Activated T-helper 9 cell treated with anti-CD3 and anti-CD28 coated beads, Interleukin-2, amount 50 U/mL, for 16 hours (primary cell): ENCODE data around the gene FGF1.

Source experiments
- DNase-seq: peaks from one replicate; pipeline ENCODE4 v3.0.0-alpha.2; 2020; ENCODE audit warnings: low read depth

Gene FGF1

GRCh38 chr5:142610176-142611001 lies 75.5 kb downstream of the FGF1 start:
- DNase-seq = no peak

GRCh38 chr5:142609142-142609541 lies 76.7 kb downstream of the FGF1 start:
- no peak for DNase-seq

GRCh38 chr5:142608081-142608480 lies 77.8 kb downstream of the FGF1 start:
- no peak for DNase-seq

DNA sequence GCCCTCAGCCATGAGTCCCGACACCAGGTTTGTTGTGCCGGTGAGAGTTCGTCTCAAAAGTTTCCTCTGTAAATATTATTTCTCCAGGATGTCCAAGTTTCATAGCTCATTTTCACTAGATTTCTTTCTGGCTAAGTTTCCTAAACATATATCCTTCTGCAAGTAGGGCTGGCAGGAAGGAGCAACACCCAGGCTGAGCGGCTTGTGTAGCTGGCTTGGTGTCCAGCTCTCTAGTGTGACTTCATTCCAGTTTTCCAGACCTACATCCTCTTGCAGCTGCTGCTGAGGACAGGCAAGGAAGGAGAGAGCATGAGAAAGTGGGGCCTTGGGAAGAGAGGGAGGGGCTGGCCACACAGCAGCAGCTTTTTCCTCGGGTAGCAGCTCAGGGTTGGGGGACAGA lies 80.3 kb downstream of the FGF1 start:
- no peak for DNase-seq

DNA sequence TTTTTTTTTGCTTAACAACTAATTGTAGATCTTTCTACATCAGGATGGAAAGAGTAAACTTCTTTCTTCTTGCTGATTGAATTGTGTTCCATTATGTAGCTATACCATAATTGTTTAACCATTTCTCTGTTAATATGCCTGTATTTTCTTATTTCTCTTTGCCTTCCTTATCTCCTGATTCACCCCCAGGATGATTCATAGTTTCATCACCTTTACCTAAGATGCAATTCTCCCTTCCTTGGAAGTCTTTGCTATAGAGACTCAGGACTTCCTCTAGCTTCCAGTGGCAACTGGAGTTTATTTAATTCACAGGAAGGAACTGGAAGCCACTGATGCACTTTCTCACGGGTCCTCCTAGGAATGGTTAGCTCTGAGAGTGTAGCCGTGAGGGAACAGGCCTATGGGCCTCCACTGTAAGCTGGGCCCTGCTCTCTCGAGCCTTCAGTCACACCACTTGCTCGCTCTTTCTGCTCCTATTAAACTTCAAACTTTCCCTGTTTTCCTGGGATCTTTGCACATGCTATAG lies 83.1 kb downstream of the FGF1 start:
- DNase-seq = no peak

DNA sequence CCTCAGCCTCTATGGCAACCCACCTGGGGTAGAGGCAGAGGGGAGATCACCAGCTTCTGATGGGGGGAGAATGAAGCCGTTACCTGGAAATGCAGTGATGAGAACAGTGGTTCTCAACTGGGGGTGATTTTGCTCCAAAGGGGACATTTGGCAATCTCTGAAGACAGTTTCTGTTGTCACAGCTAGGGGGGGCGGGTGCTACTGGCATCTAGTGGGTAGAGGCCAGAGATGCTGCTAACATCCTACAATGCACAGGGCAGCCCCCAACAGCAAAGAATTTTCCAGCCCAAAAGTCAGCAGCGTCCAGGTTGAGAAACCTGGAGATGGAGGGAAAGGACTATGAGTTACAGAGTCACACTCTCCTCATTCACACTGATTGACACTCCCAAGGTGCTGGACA lies 84.5 kb downstream of the FGF1 start:
- DNase-seq = no peak

- no peak for DNase-seq
These were observed 85.1 kb downstream of the FGF1 start for GRCh38 chr5:142600611-142601358.

DNA sequence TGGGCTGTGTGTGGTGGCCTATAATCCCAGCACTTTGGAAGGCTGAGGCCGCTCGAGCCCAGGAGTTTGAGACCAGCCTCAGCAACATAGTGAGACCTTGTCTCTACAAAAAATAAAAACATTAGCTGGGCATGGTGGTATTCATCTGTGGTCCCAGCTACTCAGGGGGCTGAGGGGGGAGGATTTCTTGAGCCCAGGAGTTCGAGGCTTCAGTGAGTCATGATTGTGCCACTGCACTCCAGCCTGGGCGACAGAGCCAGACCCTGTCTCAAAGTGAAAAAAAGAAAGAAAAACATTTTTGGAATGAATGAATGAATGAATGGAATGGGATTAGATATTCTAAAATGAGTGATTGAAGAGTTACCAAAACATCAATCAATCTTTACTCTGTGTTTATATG lies 85.8 kb downstream of the FGF1 start:
- no peak for DNase-seq

DNA sequence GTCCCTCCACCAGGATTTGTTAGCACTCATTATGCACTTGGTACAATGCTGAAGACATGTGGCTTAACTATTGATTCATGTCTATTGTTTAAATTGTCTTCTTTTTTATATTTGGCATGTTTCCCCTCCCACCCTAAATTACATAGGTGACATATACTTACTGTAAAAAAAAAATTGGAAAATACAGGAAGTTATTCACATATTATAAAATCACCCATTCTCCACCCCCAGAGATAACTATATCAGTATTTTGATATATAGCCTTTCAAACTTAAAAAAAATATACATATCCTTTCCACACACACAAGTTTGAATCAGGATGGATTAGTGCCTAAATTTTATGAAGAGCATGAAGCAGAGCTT lies 87.6 kb downstream of the FGF1 start:
- DNase-seq = no peak

DNA sequence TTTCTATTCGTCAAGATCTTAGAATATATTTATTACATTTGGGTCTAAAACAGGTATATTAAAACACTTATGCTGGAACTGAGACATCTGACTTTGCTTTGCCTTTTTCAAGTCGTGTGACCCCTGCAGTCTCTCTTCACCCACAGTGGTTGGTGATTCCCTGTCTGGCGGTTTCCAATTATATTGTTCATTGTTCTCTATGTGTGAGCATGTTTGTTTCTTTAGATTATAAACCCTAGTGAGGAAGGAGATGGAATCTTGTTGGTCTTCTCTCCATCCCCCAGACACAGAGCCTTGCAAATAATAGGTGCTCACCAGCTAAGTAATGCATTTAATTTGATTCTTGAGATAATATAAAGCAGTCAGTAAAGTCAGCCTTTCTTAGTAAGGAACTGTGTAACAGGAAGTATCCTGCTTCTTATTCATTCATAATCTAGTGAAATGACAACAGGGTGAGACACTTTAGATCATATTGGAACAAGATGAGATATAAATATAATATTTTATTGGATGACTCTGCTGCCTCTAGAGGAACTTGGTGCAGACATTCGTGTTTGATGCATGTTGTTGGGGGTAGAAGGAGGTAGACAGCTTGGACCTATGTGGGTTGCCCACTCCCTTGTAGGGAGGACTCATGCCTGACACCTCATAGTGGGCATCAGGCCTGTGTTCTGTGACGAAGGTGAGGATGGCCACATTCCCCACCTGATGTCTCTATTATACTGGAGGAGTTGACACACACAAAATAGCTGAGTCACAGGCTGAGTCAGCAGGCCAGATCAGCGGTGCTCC lies 88.1 kb downstream of the FGF1 start:
- DNase-seq = no peak

GRCh38 chr5:142597025-142597424 lies 88.9 kb downstream of the FGF1 start:
- DNase-seq = no peak

GRCh38 chr5:142592365-142592764 lies 93.5 kb downstream of the FGF1 start:
- DNase-seq = no peak

DNA sequence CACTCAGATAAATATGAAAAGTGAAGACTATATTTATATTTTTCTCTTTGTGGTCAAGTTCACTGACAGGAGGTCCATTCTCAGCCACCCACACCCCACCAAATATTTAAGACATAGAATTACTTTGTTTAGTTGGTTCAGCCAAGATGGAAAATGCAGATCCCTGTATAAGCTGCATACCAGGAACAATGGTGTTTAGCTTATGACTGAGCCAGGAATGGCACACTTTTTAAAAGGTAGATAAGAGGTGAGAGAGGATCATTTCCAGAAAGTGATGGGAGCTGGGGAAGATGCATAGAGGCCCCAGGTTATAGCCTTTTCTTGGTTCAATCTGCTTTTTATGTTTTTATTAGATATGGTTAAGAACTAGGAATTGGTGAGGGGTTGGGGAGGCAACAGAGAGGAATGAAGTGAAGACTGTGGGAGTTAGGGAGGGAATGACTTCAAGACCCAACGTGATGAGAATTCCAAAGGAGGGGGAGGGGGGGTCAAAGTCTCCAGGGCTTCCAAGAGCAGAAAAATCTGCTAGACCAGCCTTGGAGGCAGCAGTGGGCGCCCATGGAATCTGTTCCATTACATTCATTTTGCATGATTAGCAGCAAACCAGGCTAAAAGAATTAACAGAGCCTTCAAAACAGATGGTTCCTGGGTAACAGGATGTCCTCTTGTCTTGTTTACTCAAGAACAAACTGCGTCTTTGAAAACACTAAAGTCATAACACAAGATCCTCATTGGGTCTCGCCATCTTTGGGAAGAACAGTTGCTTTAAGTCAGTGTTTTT lies 95.2 kb downstream of the FGF1 start:
- DNase-seq = no peak

GRCh38 chr5:142589720-142590119 lies 96.2 kb downstream of the FGF1 start:
- DNase-seq = no peak

GRCh38 chr5:142587354-142587965 lies 98.4 kb downstream of the FGF1 start:
- DNase-seq = no peak

DNA sequence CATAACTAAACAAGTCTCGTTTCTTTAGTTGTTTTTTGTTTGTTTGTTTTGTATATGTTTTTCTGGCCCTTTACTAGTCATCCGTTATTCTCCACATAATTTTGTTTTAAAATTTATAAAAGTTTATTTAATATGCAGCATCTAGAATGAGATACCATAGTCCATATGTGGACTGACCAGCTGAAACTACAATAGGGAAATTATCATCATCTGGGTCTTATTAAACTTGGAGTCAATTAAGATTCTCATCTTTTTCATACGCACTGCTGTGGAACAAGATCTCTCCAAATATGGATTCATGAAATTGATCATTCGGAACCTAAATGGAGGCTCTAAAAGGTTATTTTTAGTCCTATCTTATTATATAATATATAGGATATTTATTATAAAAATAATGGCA lies 99.3 kb downstream of the FGF1 start:
- no peak for DNase-seq

DNA sequence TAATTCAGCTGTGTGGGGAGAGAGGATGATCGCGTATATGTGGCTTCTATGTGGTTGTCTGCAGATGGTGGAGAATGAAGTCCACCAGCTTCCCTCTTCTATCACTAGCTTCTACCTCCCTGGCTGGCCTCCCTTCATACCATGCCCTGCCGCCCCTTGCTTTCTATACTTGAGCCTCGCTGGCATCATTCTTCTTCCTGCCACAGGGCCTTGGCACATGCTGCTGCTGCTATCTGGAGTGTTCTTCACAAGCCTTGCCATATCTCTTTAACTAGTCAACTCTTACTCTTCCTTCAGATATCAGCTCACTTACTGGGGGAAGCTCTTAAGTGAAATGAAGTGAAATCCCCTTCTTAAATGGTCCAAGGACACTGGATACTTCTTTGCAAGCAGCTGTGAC lies 100.4 kb downstream of the FGF1 start:
- no peak for DNase-seq

DNA sequence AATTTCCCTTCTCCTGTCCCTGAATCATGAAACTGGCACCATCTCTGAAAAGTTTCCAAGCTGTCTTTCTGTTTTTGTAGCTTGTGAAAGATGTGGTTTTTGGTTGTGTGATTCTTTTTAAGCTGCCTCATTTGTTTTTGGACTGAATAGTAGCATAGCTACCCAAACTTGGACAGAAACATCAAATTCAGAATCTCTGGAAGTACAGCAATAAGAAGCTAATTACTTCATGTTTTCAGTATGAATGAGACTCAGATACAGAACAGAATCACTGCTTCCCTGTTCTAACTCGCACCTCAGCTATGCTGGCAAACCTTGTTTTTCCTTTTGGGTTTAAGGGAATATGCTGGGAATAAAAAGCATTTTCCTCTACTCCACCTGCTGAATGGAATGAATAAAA lies 101.0 kb downstream of the FGF1 start:
- DNase-seq = no peak

DNA sequence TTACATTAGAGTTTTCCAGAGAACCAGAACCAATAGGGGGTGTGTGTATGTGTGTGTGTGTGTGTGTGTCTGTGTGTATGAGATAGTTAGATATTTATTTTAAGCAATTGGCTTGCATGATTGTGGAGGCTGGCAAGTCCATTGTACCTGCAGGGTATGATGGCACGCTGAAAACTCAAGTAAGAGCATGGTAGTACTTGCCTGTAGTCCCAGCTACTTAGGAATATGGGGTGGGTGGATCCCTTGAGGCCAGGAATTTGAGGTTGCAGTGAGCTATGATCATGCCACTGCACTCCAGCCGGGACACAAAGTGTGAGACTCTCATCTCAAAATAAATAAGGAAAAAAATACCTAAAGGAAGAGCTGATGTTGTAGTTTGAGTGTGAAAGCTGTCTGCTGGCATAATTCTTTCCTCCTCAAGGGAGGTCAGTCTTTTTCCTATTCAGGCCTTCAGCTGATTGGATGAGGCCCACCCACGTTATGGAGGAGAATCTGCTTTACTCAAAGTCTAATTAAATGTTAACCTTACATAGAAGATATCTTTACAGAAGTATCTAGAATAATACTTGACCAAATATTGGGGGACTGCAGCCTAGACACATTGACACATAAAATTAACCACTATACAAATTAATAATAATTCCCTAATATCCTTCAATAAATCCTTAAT lies 107.6 kb downstream of the FGF1 start:
- DNase-seq = no peak

DNA sequence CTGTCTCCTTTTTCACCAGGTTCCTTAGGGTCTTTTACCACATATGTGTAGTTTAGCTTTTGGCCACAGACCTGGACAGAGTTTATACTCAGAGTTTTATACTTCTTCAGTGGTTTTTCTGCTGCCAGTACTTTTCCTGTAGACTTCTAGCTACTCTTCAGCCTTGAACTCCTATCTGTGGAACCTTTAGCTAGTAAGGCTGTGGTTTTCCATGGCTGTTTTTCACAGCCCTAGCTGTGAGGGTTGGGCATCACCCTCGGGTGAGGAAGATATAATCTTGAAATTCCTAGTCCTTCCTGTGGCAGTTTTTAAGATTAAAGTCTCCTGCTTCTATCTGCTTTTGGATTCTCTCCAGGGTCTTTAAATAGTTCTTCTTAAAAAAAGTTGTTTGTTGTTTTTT lies 109.1 kb downstream of the FGF1 start:
- no peak for DNase-seq

- DNase-seq = no peak
These were observed 109.6 kb downstream of the FGF1 start for GRCh38 chr5:142576303-142576702.
